ENCODE data around the gene PRKCH.

PRKCH gene

DNA sequence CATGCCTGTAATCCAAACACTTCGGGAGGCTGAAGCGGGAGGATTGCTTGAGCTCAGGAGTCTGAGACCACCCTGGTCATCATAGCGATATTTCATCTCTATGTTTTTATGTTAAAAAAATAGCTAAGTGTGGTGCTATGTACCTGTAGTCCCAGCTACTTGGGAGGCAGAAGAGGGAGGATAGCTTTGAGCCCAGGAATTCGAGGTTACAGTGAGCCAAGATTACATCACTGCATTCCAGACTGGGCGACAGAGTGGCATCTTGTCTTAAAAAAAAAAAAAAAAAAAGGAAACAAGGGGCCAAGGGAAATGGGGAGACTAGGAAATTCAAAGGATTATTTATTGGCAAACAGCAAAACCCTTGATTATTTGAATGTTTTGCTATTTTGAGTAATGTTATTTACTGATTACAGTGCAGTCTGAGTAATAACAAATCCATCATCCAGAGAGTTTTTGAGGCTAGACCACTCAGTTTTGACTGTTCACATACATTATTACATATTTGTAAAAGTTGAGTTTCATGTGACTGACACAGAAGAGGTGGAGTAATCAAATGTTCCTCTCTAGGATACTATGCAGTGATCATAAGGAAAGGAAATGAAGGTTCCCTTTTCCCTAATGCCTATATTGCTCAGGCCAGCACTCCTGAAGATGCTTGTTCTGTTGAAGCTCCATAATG, 40.8 kb downstream of the PRKCH start:
- Histone ChIP-seq H3K9me2 (replicated peaks; ENCODE audit: insufficient read depth, low read length) (no peaks in the 10 kb centered on the region), H3K27ac (ENCODE audit: low read depth, low read length) (no peak overlapping the region), H3K27me3 (ENCODE audit: low read length) (no peaks in the 10 kb centered on the region), H3K9me3 (ENCODE audit: insufficient read depth, low read length) (no peaks in the 10 kb centered on the region), H3K9ac (ENCODE audit: low read length) (no peak overlapping the region), H3K79me2 (ENCODE audit: insufficient read depth, low read length) (no peaks in the 10 kb centered on the region), H3K4me3 (ENCODE audit: insufficient read depth, low read length, poor library complexity, severe bottlenecking) (no peak overlapping the region), H4K20me1 (ENCODE audit: low read depth, low read length) (no peaks in the 10 kb centered on the region), H3K36me3 (ENCODE audit: low read length) (no peaks in the 10 kb centered on the region), H3F3A (ENCODE audit: insufficient read depth) (no peaks in the 10 kb centered on the region), H2AFZ (ENCODE audit: low read depth, low read length, severe bottlenecking) (no peak overlapping the region), H3K4me2 (ENCODE audit: low read depth, low read length, poor library complexity, severe bottlenecking) (no peak overlapping the region)
- TF ChIP-seq EZH2phosphoT487 (conservative IDR thresholded peaks at IDR 0.05; ENCODE audit: low read length): no peak
- TF ChIP-seq, protein P1, sequence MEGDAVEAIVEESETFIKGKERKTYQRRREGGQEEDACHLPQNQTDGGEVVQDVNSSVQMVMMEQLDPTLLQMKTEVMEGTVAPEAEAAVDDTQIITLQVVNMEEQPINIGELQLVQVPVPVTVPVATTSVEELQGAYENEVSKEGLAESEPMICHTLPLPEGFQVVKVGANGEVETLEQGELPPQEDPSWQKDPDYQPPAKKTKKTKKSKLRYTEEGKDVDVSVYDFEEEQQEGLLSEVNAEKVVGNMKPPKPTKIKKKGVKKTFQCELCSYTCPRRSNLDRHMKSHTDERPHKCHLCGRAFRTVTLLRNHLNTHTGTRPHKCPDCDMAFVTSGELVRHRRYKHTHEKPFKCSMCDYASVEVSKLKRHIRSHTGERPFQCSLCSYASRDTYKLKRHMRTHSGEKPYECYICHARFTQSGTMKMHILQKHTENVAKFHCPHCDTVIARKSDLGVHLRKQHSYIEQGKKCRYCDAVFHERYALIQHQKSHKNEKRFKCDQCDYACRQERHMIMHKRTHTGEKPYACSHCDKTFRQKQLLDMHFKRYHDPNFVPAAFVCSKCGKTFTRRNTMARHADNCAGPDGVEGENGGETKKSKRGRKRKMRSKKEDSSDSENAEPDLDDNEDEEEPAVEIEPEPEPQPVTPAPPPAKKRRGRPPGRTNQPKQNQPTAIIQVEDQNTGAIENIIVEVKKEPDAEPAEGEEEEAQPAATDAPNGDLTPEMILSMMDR (IDR thresholded peaks at IDR 0.05; ENCODE audit: insufficient read depth, low read length, poor library complexity, severe bottlenecking): no peak

DNA sequence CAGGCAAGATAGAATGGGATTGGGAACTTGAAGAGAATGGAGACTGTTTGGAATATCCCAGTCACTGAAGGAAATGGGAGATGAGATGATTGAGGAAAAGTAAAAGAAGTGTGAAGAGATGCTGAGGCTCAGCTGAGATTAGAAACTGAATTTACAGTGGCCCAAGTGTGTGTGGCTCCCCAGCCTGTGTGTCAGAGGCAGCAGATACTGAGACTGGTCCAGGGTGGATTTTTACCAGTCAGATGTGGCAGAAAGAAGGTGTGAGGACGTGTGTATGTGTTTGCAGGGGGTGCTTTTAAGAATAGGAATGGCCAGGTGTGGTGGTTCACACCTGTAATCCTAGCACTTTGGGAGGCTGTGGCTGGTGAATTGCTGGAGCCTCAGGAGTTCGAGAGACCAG, 42.9 kb downstream of the PRKCH start:
- Histone ChIP-seq H3K4me2 (ENCODE audit: low read depth, low read length, poor library complexity, severe bottlenecking) (no peak overlapping the region), H3K27ac (ENCODE audit: low read depth, low read length) (no peak overlapping the region), H3K79me2 (ENCODE audit: insufficient read depth, low read length) (no peaks in the 10 kb centered on the region)

DNA sequence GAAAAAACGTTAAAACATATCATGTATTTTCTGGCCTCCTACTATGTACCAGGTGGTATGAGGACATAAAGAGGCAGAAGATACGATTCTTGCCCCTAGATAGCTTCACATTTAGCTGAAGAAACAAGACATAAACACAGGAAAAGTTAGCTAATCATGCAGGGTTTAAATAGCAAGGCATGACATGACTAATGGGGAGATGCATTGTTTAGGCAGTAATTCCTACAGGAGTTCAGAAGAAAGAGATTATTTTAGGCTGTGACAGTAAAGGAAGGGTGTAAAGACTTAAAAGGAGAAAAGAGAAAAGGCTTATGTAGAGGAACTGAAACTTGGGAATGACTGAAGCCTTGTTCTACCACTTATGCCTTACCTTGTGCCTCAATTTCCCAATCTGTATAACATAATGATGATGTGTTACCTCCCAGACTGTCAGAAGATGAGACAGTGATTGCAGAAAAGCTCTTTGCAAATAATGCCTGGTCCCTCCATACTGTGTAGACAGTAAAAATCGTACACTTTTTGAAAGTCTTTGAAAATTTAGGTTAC, 44.4 kb downstream of the PRKCH start:
- H4K20me1 ChIP-seq (ENCODE audit: low read depth, low read length): no peaks in the 10 kb centered on the region
- H3F3A ChIP-seq (ENCODE audit: insufficient read depth): no peaks in the 10 kb centered on the region
- no peaks in the 10 kb centered on the region for H3K36me3 ChIP-seq (ENCODE audit: low read length)
- TF ChIP-seq, protein P1 (IDR thresholded peaks at IDR 0.05; ENCODE audit: insufficient read depth, low read length, poor library complexity, severe bottlenecking): no peak
- TF ChIP-seq EZH2phosphoT487 (conservative IDR thresholded peaks at IDR 0.05; ENCODE audit: low read length): no peak
- H3K9me3 ChIP-seq (ENCODE audit: insufficient read depth, low read length): no peaks in the 10 kb centered on the region
- H3K4me2 ChIP-seq (ENCODE audit: low read depth, low read length, poor library complexity, severe bottlenecking): no peak overlapping the region
- no peak overlapping the region for H2AFZ ChIP-seq (ENCODE audit: low read depth, low read length, severe bottlenecking)
- H3K9ac ChIP-seq (ENCODE audit: low read length): no peak overlapping the region
- no peaks in the 10 kb centered on the region for H3K9me2 ChIP-seq (replicated peaks; ENCODE audit: insufficient read depth, low read length)
- no peaks in the 10 kb centered on the region for H3K79me2 ChIP-seq (ENCODE audit: insufficient read depth, low read length)
- H3K27me3 ChIP-seq (ENCODE audit: low read length): no peaks in the 10 kb centered on the region
- H3K4me3 ChIP-seq (ENCODE audit: insufficient read depth, low read length, poor library complexity, severe bottlenecking): no peak overlapping the region
- no peak overlapping the region for H3K27ac ChIP-seq (ENCODE audit: low read depth, low read length)

More for the DNA sequence above, 42.9 kb downstream of the PRKCH start:
- Histone ChIP-seq H2AFZ (ENCODE audit: low read depth, low read length, severe bottlenecking) (no peak overlapping the region), H3K9me2 (replicated peaks; ENCODE audit: insufficient read depth, low read length) (no peaks in the 10 kb centered on the region), H3F3A (ENCODE audit: insufficient read depth) (no peaks in the 10 kb centered on the region), H3K36me3 (ENCODE audit: low read length) (no peaks in the 10 kb centered on the region), H3K9ac (ENCODE audit: low read length) (no peak overlapping the region), H3K9me3 (ENCODE audit: insufficient read depth, low read length) (no peaks in the 10 kb centered on the region), H3K27me3 (ENCODE audit: low read length) (no peaks in the 10 kb centered on the region), H3K4me3 (ENCODE audit: insufficient read depth, low read length, poor library complexity, severe bottlenecking) (no peak overlapping the region), H4K20me1 (ENCODE audit: low read depth, low read length) (no peaks in the 10 kb centered on the region)
- no peak for TF ChIP-seq EZH2phosphoT487 (conservative IDR thresholded peaks at IDR 0.05; ENCODE audit: low read length)
- TF ChIP-seq, protein P1 (IDR thresholded peaks at IDR 0.05; ENCODE audit: insufficient read depth, low read length, poor library complexity, severe bottlenecking): no peak

All from SU-DHL-6 (cell line).